Choroid plexus epithelial cell (primary cell): ENCODE results near the gene LDB2.

Experiments
- DNase-seq: peaks from one replicate; pipeline ENCODE4 v3.0.0-alpha.2; 2010; ENCODE audit warnings: low read depth
- H3K4me3 ChIP-seq: 2 replicates; pipeline ENCODE4 v1.5.1; 2011; ENCODE audit warnings: low read depth, mild to moderate bottlenecking, control low read depth, low read length, moderate library complexity
- TF ChIP-seq, protein P1 (sequence below): conservative IDR thresholded peaks from 2 replicates; pipeline ENCODE4 v1.5.1; 2011; ENCODE audit warnings: low read depth, mild to moderate bottlenecking, control low read depth, inconsistent platforms, low read length, moderate library complexity

Gene LDB2

DNA sequence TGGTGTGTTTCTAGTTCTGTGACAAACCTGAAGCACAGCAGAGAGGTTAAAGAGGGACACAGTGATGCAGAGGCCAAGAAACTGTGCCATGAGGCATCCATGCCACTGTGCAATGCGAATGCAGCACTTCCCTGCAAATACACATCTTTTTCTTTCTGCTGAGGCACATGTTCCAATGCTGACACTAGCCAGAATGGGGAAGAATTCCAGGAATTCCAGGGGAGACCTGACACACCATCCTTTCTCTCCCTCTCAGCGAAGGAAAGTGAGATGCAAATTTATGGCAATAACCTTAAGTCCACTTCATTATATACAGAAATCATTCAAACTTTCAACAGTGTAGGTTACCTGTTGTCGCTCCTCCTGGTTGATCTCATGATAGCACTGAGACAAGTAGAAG lies 204.8 kb downstream of the LDB2 start:
- DNase-seq = no peak
- TF ChIP-seq, protein P1, sequence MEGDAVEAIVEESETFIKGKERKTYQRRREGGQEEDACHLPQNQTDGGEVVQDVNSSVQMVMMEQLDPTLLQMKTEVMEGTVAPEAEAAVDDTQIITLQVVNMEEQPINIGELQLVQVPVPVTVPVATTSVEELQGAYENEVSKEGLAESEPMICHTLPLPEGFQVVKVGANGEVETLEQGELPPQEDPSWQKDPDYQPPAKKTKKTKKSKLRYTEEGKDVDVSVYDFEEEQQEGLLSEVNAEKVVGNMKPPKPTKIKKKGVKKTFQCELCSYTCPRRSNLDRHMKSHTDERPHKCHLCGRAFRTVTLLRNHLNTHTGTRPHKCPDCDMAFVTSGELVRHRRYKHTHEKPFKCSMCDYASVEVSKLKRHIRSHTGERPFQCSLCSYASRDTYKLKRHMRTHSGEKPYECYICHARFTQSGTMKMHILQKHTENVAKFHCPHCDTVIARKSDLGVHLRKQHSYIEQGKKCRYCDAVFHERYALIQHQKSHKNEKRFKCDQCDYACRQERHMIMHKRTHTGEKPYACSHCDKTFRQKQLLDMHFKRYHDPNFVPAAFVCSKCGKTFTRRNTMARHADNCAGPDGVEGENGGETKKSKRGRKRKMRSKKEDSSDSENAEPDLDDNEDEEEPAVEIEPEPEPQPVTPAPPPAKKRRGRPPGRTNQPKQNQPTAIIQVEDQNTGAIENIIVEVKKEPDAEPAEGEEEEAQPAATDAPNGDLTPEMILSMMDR = no peak

DNA sequence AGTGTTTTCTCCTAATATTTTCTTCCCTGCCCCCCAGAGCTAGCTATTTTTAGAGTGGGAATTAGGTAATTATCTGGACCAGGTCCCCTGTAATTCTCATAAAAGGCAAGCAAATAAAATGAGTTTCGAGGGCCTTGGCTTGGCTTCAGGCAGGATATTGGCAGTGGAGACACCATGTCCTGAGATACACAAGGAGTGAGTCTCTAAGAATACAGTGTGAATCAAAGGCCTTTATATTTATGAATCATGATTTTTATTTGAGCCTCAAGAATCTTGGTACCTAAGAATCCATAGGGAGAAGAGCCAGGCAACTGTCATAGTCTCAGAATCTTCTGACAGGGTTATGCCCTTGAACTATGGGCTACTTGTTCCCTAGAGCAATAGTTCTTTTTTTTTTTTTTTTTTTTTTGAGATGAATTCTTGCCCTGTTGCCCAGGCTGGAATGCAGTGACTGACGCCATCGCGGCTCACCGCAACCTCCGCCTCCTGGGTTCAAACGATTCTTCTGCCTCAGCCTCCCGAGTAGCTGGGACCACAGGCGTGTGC lies 205.4 kb downstream of the LDB2 start:
- TF ChIP-seq, protein P1 = no peak
- DNase-seq = no peak
- no peak overlapping the region for H3K4me3 ChIP-seq

More for the DNA sequence above, 204.8 kb downstream of the LDB2 start:
- H3K4me3 ChIP-seq = no peak overlapping the region

DNA sequence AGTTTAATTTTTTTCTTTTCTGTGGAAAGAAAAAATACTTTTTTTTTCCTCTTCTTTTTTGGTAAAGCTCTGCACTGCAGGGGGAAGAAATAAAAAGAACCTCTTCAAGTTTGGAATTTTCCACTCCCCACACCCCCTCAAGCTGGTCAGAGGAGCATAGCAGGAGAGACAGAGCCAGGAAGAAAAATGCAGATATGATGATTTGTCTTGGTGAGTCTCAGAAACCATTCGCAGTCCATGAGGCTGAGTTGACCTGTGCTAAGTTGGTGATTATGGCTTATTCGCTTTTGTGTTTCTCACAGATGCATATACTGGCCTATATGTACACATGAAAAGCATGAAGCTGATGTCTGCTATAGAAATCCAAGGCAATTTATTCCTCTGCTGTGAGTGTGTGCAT lies 205.9 kb downstream of the LDB2 start:
- TF ChIP-seq, protein P1 = no peak
- no peak overlapping the region for H3K4me3 ChIP-seq
- DNase-seq = peak; percentile 50

DNA sequence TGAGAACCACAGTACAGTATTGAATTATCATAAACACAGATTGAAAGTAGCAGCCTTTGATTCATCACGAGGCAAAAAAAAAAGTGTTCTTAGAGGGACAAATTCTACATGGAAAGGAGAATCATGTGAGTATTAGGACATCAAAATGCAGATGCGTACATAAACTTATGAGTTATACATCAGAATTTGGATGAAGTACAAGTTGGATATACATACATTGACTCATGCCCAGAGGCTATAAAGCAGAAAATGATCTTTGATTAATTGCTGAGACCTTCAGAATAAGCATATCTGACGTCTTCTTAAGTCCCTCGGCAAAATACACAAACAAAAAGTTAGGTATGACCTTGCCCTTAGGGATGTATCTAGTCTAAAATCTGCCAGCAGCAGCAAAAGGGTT lies 206.4 kb downstream of the LDB2 start:
- no peak overlapping the region for H3K4me3 ChIP-seq
- peak; percentile 49 for DNase-seq
- TF ChIP-seq, protein P1 = no peak

DNA sequence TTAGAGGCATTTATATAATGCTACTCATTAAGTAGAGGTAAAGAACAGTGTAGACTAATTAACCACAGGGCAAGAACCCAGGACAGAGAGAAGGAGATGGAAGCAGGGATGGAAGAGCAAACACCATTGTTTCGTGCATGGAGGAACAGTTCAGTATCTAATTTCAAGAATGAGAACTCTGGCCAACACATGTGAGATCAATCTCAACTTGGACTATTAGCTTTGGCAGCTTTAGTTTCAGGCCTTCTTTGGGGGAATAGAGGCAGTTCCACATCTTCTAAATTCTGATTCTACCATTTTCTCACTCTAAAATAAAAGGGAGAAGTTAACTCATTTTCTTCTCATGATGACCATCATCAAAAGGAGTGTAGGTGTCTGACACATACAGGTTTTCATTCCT lies 207.0 kb downstream of the LDB2 start:
- DNase-seq = no peak
- H3K4me3 ChIP-seq = no peak overlapping the region
- TF ChIP-seq, protein P1 = no peak

DNA sequence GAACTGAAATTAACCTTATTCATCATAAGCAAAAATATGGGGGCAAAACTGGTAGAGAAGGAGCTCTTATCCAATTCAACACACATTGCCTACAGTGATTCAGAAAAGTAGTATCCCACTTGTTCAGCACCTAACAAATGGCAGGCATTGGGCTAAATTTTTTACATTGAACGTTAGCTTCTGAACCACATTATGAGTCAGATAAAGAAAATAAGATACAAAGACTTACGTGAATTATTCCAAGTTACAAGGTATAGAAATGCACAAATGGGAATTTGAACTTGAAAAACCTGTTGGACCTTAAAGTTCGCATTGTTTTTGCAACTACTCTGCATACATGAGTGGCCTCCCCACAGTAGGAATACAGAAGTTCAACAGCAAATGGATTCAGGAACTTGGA lies 210.6 kb downstream of the LDB2 start:
- TF ChIP-seq, protein P1 = no peak
- DNase-seq = no peak
- H3K4me3 ChIP-seq = no peak overlapping the region

DNA sequence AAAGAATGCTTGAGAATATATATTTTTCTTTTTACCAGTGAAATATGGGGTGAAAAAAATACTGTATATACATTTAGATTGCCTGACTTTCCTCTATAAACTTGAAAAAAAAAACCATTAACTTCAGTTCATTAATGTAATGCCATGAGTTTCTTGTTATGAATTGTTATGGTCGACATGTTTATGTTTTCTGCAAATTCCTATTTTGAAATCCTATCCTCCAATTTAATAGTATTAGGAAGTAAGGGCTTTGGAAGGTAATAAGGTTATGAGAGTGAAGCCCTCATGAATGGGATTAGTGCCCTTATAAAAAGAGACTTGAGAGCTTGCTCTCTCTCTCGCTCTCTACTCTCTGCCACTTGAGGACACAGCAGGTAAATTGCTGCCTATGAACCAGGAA lies 211.4 kb downstream of the LDB2 start:
- H3K4me3 ChIP-seq = no peak overlapping the region
- TF ChIP-seq, protein P1 = no peak
- no peak for DNase-seq
